Esophagus muscularis mucosa (tissue), 3 donors: ENCODE data around the gene ACTL8.

Experiments used
- POLR2A ChIP-seq: fragments of 450-650 bp; IDR thresholded peaks from one replicate; pipeline ENCODE4 v1.6.1; 2017; ENCODE audit warnings: antibody characterized with exemption, moderate library complexity, mild to moderate bottlenecking, low read depth
- TF ChIP-seq, protein P1 (sequence below), 3 experiments: fragments of 200-600 bp in 2 of 3; fragments of 450-650 bp in 1 of 3; sonication (generic) in 2 of 3; IDR thresholded peaks; one replicate each; pipeline ENCODE4 v1.5.1; 2017 to 2019; ENCODE audit warnings: antibody characterized with exemption in 3 of 3, mild to moderate bottlenecking in 2 of 3, moderate library complexity in 1 of 3

GRCh38 chr1:17829579-17829978 is 74.4 kb downstream of the ACTL8 start:
- TF ChIP-seq, protein P1, sequence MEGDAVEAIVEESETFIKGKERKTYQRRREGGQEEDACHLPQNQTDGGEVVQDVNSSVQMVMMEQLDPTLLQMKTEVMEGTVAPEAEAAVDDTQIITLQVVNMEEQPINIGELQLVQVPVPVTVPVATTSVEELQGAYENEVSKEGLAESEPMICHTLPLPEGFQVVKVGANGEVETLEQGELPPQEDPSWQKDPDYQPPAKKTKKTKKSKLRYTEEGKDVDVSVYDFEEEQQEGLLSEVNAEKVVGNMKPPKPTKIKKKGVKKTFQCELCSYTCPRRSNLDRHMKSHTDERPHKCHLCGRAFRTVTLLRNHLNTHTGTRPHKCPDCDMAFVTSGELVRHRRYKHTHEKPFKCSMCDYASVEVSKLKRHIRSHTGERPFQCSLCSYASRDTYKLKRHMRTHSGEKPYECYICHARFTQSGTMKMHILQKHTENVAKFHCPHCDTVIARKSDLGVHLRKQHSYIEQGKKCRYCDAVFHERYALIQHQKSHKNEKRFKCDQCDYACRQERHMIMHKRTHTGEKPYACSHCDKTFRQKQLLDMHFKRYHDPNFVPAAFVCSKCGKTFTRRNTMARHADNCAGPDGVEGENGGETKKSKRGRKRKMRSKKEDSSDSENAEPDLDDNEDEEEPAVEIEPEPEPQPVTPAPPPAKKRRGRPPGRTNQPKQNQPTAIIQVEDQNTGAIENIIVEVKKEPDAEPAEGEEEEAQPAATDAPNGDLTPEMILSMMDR (IDR thresholded peaks at IDR 0.05): no peak
- TF ChIP-seq POLR2A: no peak
